IPS DF 4.7 (cell line): ENCODE measurements around the gene FAM20A.
"Not testable (repeated sequence)": the region's sequence is repeated elsewhere in the genome, so short reads cannot be mapped to it uniquely, and the experiment has no call there.

Experiments used
- DNase-seq: peaks from one replicate; pipeline ENCODE4 v3.0.0-alpha.2; 2013; ENCODE audit warnings: low spot score; ENCODE audit errors: extremely low read depth

FAM20A gene

DNA sequence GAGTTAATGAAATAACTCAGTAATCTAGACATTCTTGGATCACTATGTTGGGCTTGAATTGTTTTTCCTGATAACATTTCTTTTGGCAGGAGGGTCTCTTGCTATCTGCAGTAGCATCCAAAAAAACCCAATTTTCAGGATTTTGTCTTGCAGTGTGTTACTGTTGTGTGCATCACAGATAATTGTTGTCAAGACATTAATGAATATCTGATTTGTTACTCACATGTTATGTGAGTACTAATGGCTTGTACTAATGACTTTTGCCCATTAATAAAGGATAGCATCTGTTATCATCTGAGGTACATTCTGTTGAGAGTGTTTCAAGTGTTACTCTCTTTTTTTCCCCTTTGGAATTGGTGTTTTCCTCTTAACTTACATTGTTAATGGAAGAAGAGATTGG lies 78.9 kb downstream of the FAM20A start:
- no peak for DNase-seq

DNA sequence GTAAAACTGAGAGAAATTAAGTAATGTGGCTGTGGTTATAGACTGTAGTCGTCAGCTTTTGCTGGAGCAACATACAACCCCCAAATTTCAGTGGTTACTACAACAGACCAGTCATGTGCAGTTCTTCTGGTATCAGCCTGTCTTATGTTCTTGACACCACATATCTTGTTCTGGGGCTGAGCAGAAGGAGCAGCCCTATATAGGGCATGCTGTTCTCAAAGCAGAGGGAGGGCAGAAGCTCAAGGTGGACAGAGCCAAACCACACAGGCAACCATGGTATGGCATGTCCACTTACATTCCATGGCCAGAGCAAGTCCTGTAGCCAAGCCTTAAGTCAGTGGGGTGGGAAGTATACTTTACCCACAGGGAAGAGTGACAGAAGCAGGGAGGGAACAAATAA lies 81.3 kb downstream of the FAM20A start:
- DNase-seq: no peak

DNA sequence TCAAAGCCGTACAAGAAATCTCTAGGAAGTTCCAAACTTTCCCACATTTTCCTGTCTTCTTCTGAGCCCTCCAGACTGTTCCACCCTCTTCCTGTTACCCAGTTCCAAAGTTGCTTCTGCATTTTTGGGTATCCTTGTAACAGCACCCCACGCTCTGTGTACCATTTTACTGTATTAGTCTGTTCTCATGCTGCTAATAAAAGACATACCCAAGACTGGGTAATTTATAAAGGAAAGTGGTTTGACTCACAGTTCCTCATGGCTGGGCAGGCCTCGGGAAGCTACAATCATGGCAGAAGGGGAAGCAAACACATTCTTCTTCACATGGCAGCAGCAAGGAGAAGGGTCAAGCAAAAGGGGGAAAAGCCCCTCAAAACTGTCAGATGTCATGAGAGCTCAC lies 82.1 kb downstream of the FAM20A start:
- DNase-seq: not testable (repeated sequence)

DNA sequence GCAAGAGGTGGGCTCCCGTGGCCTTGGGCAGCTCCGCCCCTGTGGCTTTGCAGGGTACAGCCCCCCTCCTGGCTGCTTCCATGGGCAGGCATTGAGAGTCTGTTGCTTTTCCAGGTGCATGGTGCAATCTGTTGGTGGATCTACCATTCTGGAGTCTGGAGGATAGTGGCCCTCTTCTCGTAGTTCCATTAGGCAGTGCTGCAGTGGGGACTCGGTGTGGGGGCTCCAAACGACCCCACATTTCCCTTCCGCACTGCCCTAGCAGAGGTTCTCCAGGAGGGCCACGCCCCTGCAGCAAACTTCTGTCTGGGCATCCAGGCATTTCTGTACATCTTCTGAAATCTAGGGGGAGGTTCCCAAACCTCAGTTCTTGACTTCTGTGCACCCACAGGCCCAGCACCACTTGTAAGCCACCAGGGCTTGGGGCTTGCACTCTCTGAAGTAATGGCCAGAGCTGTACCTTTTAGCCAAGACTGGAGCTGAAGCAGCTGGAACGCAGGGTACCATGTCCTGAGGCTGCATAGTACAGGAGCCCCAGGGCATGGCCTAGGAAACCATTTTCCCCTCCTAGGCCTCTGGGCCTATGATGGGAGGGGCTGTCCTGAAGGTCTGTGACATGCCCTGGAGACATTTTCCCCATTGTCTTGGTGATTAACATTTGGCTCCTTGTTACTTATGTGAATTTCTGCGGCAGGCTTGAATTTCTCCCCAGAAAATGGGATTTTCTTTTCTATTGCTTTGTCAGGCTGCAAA lies 82.9 kb downstream of the FAM20A start:
- no peak for DNase-seq

DNA sequence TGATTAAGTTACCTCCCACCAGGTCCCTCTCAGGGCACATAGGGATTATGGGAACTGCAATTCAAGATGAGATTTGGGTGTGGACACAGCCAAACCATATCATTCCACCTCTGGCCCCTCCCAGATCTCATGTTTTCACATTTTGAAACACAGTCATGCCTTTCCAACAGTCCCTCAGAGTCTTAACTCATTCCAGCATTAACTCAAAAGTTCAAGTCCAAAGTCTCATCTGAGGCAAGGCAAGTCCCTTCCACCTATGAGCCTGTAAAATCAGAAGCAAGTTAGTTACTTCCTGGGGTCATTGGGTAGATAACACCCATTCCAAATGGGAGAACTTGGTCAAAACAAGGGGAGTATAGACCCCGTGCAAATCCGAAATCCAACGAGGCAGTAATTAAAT lies 83.6 kb downstream of the FAM20A start:
- not testable (repeated sequence) for DNase-seq

DNA sequence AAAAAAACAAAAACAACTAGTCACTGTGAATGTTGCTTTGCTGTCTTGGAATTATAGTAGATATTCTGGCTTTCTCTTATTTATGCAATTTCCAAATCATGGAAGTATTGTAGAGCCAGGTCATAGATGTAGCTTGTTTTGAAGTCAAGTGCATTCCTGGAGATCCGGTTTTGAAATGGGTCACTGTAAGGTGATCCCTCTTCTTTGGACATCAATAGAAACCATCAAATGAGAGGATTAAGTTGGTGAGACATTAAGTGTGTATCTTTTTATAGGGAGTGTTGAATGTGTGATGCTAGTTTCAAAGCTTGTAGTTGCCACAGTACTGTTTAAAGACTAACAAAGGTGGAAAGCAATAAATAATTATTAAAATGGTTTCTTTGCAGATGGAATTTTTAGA lies 84.4 kb downstream of the FAM20A start:
- no peak for DNase-seq

DNA sequence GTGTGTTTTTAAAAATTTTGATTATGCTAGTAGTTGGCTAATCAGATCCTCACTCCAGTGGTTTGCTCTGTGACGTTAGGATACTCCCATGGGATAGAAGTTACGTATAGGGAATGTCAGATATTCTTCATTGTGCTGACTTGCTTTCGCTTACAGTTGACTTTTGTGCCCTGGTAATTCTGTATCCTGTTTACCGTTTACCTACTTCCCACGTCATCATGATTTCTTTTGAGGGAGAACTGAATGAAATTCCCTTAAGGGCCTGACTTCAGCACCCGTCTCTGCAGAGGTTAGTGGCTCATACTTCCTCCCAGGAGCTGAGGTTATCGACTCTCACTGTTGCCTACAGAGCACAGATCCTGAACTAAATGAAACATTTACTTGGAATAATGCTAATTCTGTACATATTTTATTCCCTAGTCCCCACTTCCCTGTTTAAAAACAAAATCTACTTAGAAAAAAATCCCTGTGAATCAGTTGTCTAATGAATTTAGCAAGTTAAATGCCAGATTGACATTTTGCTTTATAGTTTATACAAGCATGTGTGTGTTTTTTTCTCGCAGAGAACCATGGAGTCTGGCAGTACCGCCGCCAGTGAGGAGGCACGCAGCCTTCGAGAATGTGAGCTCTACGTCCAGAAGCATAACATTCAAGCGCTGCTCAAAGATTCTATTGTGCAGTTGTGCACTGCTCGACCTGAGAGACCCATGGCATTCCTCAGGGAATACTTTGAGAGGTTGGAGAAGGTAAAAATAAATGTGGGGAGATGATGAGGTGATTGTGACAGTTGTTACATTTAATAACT lies 86.1 kb downstream of the FAM20A start:
- DNase-seq: no peak

DNA sequence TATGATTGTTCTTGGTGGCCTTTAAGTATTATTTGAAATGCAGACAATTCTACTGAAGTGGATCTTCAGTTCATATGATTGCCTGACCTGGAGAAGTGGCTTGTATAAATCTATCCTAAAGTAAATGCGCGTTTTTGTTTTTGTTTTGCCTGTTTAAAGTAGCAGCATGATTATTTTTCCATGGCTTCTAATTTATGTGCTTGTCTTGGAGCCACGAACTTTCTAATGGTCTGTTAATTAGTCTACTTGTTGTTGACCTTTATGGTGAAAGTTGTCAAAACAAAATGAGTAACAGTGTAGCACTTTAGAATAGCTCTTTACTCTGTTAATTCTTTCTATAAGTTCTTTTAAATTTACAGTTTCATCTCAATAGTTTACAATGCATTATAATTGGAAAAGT lies 87.2 kb downstream of the FAM20A start:
- no peak for DNase-seq

DNA sequence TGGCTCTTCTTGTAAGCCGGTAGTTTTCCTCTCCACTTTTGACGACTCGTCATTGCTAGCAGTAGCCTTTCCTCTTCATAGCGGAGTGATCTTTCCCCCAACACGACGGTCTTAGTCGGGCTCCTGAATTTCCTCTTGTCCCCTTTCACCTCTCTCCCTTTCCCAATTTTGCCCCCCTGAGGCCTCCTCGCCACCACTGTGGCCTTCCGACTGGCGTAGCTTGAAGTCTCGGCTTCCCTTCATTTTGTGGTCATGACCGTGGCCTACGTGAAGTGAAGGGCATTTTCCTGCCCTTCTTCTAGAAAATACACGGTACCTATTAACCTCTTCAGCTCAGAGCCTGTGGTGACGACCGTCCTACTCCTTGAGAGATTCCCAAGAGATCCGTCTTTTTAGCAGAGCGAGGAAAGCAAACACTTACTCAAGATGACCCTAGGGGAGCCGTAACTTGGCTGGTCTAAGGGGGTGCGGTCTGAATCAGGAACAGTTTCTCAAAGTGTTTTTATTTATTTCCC lies 88.2 kb downstream of the FAM20A start:
- DNase-seq: no peak

DNA sequence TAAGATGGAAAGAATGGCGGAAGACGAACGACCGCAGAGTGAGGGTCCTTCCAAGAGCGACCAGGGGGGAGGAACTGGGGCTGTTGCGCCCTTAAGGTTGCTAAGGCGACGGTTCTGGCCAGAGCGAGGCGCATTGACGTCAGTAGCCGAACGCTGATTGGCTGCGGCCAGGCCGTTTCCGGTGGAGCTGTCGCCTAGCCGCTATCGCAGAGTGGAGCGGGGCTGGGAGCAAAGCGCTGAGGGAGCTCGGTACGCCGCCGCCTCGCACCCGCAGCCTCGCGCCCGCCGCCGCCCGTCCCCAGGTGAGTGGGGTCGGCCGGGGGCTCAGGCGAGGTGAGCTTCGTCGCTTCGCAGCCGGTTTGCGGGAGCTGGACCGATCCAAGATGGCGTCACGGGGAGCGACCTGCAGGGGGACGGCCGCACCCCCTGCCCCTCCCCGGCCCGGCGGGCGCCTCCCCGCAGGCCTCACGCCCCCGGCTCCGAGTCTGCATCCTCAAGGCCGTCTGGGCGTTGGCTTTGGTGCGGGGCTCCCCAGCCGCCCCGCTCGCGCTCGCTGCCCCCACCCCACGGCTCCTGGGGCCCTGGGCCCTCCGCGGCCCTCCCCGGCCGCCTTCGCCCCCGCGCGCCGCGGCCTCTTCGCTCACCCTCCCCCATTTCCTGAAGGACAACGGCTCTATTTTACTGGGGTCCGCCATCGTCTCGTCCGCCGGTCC lies 88.8 kb downstream of the FAM20A start, which contains the start of gene PRKAR1A:
Gene PRKAR1A, plus strand, starts transcription at position 184 of the 713 bp plus-strand sequence. CDS start 2,970 bp downstream, outside the sequence.
- DNase-seq: peak; percentile 71

DNA sequence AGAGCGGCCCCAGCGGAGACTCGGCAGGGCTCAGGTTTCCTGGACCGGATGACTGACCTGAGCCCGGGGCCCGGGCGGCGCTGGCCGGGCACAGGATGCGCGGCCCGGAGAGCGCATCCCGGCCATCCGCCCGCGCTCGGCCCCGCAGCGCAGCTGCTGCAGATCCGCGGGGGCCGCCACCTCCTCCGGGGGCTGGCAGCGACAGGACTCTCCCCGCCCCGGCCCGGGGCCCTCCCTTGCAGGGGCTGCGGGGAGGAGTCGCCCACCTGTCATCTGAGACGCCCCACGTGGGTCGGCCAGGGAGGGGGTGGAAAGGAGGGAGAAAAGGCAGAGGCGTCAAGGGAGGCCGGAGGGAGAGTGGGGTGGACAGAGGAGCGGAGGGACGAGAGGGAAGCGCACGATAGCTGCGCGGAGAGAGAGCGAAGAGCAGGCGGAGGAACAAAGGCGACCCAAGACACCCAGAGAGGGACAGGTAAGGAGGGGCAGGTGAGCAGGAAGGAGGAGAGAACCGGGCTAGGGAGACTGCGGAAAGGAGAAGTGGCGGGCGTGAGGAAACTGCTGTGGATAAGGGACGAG lies 89.4 kb downstream of the FAM20A start:
- no peak for DNase-seq

DNA sequence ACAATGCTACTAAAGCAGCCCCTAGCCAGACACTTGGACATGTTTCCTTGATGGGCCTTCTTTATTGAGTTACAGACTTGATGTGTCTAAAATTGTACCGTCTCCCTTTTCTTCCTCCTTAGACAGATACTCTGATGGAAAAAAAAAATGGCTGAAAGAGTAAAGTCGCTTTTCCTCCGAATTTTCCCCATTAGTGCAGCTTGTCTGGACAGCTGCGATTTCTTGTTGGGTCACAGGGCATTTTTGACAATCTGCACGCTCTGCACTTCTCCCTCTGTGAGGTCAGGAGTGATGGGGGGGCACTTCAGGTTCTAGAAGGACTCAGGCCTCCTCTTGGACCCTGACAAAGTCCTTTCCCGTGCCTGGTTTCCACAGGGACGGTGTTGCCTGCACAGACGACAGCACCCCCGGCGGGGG lies 89.9 kb downstream of the FAM20A start:
- no peak for DNase-seq

DNA sequence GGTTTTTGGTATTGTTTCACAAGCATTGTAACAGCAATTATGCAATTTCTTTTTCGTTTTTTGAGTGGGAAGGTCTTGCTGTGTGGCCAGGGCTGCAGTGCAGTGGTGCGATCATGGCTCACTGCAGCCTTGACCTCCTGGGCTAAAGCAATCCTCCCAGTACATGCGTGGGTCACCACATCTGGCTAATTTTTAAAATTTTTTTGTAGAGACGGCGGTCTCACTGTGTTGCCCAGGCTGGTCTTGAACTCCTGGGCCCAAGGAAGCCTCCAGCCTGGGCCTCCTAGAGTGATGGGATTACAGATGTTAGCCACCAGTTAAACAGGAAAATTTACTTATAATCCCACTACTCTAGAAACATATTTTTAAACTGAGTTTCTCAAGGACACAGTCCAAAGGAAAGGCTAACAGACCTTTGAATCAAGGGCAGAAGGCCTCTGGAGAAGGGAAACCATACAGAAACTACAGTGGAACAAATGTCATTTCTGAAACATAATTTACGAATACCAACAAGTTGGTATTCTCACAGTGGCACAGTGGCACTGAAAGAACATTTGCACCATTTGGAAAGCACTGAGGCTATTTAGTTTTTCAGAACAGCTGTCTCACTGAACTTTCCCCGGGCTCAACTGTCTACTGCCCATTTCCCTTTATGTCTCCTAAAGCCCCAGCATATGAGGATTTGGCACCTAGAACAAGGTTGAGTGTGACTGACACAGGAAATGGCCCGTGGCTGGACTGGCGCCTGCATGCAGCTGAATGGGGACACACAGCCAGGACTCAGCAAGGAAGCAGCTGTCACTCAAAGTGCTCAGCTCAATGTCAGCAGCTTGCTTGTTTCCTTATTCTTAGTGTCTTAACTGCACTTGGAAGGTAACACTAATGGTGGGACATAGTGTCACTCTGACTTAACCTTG lies 91.8 kb downstream of the FAM20A start:
- DNase-seq: no peak

DNA sequence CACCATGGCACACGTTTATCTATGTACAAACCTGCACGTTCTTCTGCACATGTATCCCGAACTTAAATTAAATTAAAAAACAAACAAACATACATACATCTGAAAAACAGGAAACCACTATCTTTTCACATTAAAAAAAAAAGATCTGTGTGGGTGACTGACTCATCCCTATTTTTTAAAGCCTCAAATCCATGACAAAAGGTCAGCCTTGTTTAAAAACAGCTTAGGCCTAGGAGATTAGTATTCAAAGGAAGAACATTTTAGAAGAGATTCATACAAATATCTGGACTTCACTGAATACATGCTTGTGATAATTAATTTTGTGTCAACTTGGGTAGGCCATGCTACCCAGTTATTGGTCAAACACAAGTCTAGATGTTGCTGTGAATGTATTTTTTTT lies 93.6 kb downstream of the FAM20A start:
- DNase-seq: no peak

DNA sequence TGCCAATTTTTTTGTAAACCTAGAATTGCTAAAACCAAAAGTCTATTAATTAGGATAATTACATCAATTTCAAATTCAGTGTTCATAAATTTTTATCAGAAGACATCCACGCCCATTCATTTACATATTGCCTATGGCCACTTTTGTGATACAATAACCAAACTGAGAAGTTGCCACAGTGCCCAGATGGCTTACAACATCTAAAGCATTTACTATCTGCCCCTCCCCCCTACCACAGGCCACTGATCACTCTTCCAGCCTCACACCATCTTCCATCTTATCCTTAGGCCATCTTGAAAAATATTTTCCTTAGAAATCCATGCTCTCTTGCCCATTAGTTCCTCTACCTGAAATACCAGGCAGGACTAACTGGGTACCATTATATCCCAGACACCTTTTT lies 95.2 kb downstream of the FAM20A start:
- no peak for DNase-seq

DNA sequence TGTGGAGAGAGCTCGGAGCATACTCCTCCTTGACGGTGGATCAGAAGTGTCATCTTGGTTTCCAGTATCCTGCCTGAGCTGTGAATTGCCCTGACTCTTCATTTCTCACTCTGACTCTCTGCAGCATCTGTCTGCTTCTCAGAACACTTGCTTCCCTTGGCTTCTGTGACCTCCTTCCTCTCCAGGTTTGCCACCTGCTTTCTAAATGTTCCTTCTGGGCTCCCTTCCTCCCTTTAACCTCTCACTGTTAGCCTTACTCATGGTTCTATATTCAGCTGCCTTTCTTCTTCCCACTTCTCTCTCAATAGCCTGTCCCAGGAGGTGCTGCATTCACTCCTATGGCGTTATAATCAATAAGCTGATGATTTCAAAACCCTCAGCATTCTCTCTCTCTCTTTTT lies 100.1 kb downstream of the FAM20A start:
- DNase-seq: no peak

DNA sequence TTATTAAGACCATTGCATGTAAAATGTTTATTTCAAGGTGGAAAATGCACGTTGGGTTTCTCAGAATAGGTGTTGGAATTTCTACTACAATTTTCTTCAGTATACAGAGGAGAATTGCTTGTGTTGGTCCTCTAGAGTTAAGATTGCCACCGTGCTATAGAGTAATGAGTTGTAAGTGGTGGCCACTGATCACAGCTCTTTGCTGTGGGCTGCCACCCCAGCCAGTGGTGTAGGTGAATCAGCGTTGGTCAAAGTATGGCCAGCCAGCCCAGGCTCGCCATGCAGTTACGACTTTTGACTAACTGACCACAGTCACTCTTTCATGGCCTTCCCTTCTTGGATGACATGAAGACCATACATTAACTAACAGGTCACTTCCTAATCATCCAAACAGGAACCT lies 101.6 kb downstream of the FAM20A start:
- DNase-seq: no peak

DNA sequence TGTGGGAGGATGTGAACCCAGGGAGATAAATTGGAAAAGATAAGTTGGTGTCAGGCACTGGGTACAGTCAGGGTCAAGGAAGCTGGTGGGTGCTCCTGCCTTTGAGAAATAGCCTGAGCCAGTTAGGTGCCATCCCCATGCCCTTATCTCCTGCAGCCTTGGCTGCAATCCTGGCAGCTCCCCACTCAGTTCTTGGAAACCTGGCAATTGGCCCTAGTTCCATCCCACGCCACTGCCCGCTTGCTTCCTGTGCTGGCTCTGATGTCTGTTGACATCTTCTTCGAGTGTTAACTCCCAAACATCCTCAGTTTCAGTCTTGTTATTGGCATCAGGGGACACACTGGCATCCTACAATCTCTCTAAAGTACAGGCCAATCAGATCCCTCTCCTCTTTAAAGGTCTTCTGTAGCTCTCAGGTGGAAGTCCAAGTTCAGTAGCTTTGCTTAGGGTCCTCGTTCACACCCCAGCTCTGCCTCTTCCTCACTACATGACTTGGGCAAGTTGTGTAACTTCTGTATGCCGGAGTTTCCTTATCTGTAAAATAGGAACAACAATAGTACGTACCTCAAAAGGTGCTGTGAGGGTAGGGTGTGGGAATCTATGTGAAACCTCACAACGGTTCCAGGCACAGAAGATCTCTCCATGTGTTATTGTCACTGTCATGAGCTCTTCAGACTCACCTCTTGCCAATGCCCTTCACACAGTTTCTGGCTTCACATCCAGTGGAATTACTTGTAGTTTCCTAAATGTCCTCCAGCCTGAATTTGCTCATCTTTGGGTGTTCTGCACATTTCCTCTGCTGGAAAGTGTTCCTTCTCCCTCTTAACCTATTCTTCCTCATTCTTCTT lies 102.5 kb downstream of the FAM20A start:
- no peak for DNase-seq

DNA sequence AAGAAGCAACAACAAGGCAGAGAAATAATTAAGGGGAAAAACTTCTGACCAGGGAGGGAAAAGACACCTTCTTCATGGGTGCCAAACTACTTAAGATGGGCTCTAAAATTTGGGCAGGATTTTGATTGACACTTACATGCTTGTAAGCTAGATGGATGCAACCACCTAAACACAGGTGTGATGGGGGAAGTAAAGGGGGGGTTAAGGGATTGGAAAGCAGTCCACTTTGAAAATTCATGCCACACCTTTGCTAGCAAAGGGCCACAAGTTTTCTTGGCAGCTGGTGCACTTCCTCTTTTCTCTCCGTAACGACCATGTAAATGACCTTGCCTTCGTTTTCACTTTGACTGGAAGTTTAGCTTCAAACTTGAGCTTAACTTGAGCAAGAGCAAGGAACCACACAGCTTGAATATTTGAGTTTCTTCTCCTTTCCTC lies 103.3 kb downstream of the FAM20A start:
- no peak for DNase-seq
